ENCODE measurements around the gene TMED7.

TMED7 gene

GRCh38 chr5:115627295-115627865, 1.5 kb upstream of the TMED7 start:
- Histone ChIP-seq H3K9ac (ENCODE audit: low read length) (no peak overlapping the region), H3K4me3 (ENCODE audit: low read depth, low read length) (no peak overlapping the region), H3K27ac (ENCODE audit: low read depth, low read length) (no peak overlapping the region), H3K27me3 (ENCODE audit: control insufficient read depth, insufficient read depth, low read length) (no peaks in the 10 kb centered on the region), H3K36me3 (ENCODE audit: control insufficient read depth, insufficient read depth, low read length) (peaks cover 3% of the 10 kb centered on the region; the same call in 1 of the 2 replicates), H3K4me1 (ENCODE audit: control insufficient read depth, insufficient read depth, low read length) (peaks cover 16% of the 10 kb centered on the region), H3K9me3 (ENCODE audit: control insufficient read depth, insufficient read depth, low read depth, low read length) (no peaks in the 10 kb centered on the region)

GRCh38 chr5:115626445-115626823, 598 bp upstream of the TMED7 start:
- Histone ChIP-seq H3K4me1 (ENCODE audit: control insufficient read depth, insufficient read depth, low read length) (peaks cover 19% of the 10 kb centered on the region), H3K4me3 (ENCODE audit: low read depth, low read length) (peak overlapping the region; percentile 94), H3K36me3 (ENCODE audit: control insufficient read depth, insufficient read depth, low read length) (peaks cover 5% of the 10 kb centered on the region; the same call in 1 of the 2 replicates), H3K27ac (ENCODE audit: low read depth, low read length) (no peak overlapping the region; the same call in 1 of the 2 replicates), H3K27me3 (ENCODE audit: control insufficient read depth, insufficient read depth, low read length) (no peaks in the 10 kb centered on the region), H3K9ac (ENCODE audit: low read length) (peak overlapping the region; percentile 97), H3K9me3 (ENCODE audit: control insufficient read depth, insufficient read depth, low read depth, low read length) (no peaks in the 10 kb centered on the region)

- Histone ChIP-seq H3K4me1 (ENCODE audit: control insufficient read depth, insufficient read depth, low read length) (peaks cover 19% of the 10 kb centered on the region), H3K9ac (ENCODE audit: low read length) (peak overlapping the region; percentile 97), H3K27me3 (ENCODE audit: control insufficient read depth, insufficient read depth, low read length) (no peaks in the 10 kb centered on the region), H3K36me3 (ENCODE audit: control insufficient read depth, insufficient read depth, low read length) (peaks cover 12% of the 10 kb centered on the region), H3K27ac (ENCODE audit: low read depth, low read length) (no peak overlapping the region), H3K9me3 (ENCODE audit: control insufficient read depth, insufficient read depth, low read depth, low read length) (no peaks in the 10 kb centered on the region), H3K4me3 (ENCODE audit: low read depth, low read length) (peak overlapping the region; percentile 94)
Measured at GRCh38 chr5:115624994-115625393, 842 bp downstream of the TMED7 start.

DNA sequence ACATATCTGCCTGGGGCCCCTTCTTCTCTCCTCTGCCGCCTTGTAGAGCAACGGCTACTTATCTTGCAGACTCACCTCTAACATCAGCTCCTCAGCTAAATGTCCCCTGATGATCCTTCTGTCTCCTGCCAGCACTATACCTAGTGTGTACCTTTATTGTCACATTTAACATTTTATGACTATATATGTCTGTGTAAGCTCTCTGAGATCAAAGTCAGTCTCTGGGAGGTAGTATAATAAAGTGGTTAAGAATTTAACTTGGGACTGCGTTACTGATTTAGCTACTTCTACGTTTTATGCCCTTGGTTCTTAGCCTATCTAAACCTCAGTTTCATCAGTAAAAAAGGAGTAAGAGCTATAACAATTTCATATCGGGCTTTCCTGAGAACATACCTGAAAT, 2.2 kb downstream of the TMED7 start:
- peak overlapping the region; percentile 94; the same call in 1 of the 2 replicates for H3K4me3 ChIP-seq (ENCODE audit: low read depth, low read length)
- peaks cover 19% of the 10 kb centered on the region for H3K4me1 ChIP-seq (ENCODE audit: control insufficient read depth, insufficient read depth, low read length)
- no peaks in the 10 kb centered on the region for H3K27me3 ChIP-seq (ENCODE audit: control insufficient read depth, insufficient read depth, low read length)
- H3K9ac ChIP-seq (ENCODE audit: low read length): no peak overlapping the region
- H3K27ac ChIP-seq (ENCODE audit: low read depth, low read length): no peak overlapping the region
- no peaks in the 10 kb centered on the region for H3K9me3 ChIP-seq (ENCODE audit: control insufficient read depth, insufficient read depth, low read depth, low read length)
- peaks cover 26% of the 10 kb centered on the region for H3K36me3 ChIP-seq (ENCODE audit: control insufficient read depth, insufficient read depth, low read length)

- H3K9ac ChIP-seq (ENCODE audit: low read length): no peak overlapping the region
Measured at GRCh38 chr5:115621365-115621900, 4.4 kb downstream of the TMED7 start.

DNA sequence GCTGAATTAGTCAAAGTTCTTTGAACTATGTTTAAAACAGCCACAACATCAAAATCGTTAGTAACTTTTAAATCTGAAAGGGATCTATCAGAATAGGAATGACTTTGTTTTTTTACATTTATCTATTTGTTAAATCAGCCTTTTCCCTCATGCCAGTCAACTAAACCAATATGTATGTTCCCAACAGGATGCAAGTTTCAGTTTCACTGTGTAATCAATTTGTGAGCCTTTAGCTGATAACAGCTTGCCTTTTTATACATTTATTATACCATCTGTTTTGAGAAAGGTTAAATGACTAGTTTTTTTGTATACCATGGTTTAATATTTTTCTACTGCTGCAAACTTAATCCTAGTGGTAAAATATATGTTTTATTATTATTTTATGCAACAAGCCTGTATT, 8.9 kb downstream of the TMED7 start:
- Histone ChIP-seq H3K9me3 (ENCODE audit: control insufficient read depth, insufficient read depth, low read depth, low read length) (no peaks in the 10 kb centered on the region), H3K4me1 (ENCODE audit: control insufficient read depth, insufficient read depth, low read length) (no peaks in the 10 kb centered on the region), H3K36me3 (ENCODE audit: control insufficient read depth, insufficient read depth, low read length) (peaks cover 74% of the 10 kb centered on the region), H3K4me3 (ENCODE audit: low read depth, low read length) (no peak overlapping the region), H3K27me3 (ENCODE audit: control insufficient read depth, insufficient read depth, low read length) (no peaks in the 10 kb centered on the region), H3K9ac (ENCODE audit: low read length) (no peak overlapping the region), H3K27ac (ENCODE audit: low read depth, low read length) (no peak overlapping the region)

More at GRCh38 chr5:115621365-115621900, 4.4 kb downstream of the TMED7 start:
- H3K4me3 ChIP-seq (ENCODE audit: low read depth, low read length): no peak overlapping the region
- H3K9me3 ChIP-seq (ENCODE audit: control insufficient read depth, insufficient read depth, low read depth, low read length): no peaks in the 10 kb centered on the region
- H3K4me1 ChIP-seq (ENCODE audit: control insufficient read depth, insufficient read depth, low read length): peaks cover 19% of the 10 kb centered on the region
- peaks cover 45% of the 10 kb centered on the region for H3K36me3 ChIP-seq (ENCODE audit: control insufficient read depth, insufficient read depth, low read length)
- H3K27ac ChIP-seq (ENCODE audit: low read depth, low read length): no peak overlapping the region
- no peaks in the 10 kb centered on the region for H3K27me3 ChIP-seq (ENCODE audit: control insufficient read depth, insufficient read depth, low read length)

DNA sequence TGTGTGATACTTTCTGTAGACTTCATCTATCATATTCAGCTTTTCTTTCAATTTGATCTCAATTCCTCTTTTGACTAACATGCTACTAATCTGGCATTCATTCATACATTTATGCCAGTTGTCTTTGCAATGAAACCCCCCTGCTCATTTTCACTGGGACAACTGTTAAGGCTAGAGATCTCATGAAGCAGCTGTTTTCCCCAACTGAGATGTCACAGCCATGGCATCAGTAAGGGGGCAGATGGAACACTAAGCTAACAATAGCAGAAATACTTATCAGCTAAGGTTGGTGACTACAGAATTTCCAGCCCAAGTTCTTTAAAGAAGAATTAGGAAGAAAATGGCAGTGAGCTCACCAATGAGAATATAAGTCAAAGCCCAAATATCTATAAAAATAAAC, 9.4 kb downstream of the TMED7 start:
- H3K9me3 ChIP-seq (ENCODE audit: control insufficient read depth, insufficient read depth, low read depth, low read length): no peaks in the 10 kb centered on the region
- H3K36me3 ChIP-seq (ENCODE audit: control insufficient read depth, insufficient read depth, low read length): peaks cover 78% of the 10 kb centered on the region
- H3K27me3 ChIP-seq (ENCODE audit: control insufficient read depth, insufficient read depth, low read length): no peaks in the 10 kb centered on the region
- no peak overlapping the region for H3K4me3 ChIP-seq (ENCODE audit: low read depth, low read length)
- no peak overlapping the region for H3K27ac ChIP-seq (ENCODE audit: low read depth, low read length)
- no peaks in the 10 kb centered on the region for H3K4me1 ChIP-seq (ENCODE audit: control insufficient read depth, insufficient read depth, low read length)
- H3K9ac ChIP-seq (ENCODE audit: low read length): no peak overlapping the region

GRCh38 chr5:115611873-115612272, 14.0 kb downstream of the TMED7 start:
- peaks cover 44% of the 10 kb centered on the region for H3K36me3 ChIP-seq (ENCODE audit: control insufficient read depth, insufficient read depth, low read length)
- no peak overlapping the region for H3K4me3 ChIP-seq (ENCODE audit: low read depth, low read length)
- no peak overlapping the region for H3K27ac ChIP-seq (ENCODE audit: low read depth, low read length)
- H3K4me1 ChIP-seq (ENCODE audit: control insufficient read depth, insufficient read depth, low read length): peaks cover 12% of the 10 kb centered on the region
- no peaks in the 10 kb centered on the region for H3K27me3 ChIP-seq (ENCODE audit: control insufficient read depth, insufficient read depth, low read length)
- no peaks in the 10 kb centered on the region for H3K9me3 ChIP-seq (ENCODE audit: control insufficient read depth, insufficient read depth, low read depth, low read length)
- no peak overlapping the region for H3K9ac ChIP-seq (ENCODE audit: low read length)

DNA sequence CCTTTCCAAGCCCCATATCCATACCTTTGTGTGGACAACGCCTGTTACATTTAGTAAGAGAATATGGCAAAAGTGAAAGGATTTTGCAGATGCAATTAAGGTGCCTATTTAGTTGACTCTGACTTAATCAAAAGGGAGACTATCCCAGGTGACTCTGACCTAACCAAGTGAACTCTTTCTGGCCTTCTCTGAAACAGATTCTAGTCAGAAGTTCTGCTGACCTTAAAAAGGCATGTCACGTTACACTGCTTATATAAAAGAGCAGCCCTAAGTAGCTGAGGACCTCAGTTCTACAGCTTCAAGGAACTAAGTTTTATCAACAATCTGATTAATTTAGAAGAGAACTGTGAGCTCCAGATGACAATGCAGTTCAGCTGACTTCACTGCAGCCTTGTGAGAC, 17.9 kb downstream of the TMED7 start:
- Histone ChIP-seq H3K36me3 (ENCODE audit: control insufficient read depth, insufficient read depth, low read length) (peaks cover 12% of the 10 kb centered on the region; the same call in 1 of the 2 replicates), H3K27me3 (ENCODE audit: control insufficient read depth, insufficient read depth, low read length) (no peaks in the 10 kb centered on the region), H3K4me1 (ENCODE audit: control insufficient read depth, insufficient read depth, low read length) (peaks cover 15% of the 10 kb centered on the region), H3K9me3 (ENCODE audit: control insufficient read depth, insufficient read depth, low read depth, low read length) (no peaks in the 10 kb centered on the region), H3K9ac (ENCODE audit: low read length) (no peak overlapping the region), H3K27ac (ENCODE audit: low read depth, low read length) (peak overlapping the region; percentile 61; the same call in 1 of the 2 replicates), H3K4me3 (ENCODE audit: low read depth, low read length) (no peak overlapping the region)

DNA sequence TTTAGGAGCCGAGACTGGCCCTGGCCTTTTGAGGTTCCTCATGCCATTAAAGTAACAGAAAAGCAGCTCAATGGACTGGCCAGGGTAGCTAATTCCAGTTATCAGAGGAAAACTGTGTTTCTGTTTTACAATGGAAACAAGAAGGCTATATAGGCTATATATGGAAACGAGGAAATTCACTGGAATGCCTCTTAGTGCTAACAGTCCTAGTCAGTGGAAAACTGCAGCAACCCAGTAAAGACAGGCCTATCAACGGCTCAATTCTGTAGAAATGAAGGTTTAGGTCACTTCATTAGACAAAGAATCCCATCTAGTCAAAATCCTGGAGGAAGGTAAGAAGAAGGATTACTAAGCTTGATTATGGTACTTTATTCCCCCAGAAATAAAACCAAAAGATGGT, 20.4 kb downstream of the TMED7 start:
- peaks cover 21% of the 10 kb centered on the region for H3K4me1 ChIP-seq (ENCODE audit: control insufficient read depth, insufficient read depth, low read length)
- no peaks in the 10 kb centered on the region for H3K36me3 ChIP-seq (ENCODE audit: control insufficient read depth, insufficient read depth, low read length)

GRCh38 chr5:115602591-115603125, 23.2 kb downstream of the TMED7 start:
- no peak overlapping the region for H3K9ac ChIP-seq (ENCODE audit: low read length)
- H3K36me3 ChIP-seq (ENCODE audit: control insufficient read depth, insufficient read depth, low read length): no peaks in the 10 kb centered on the region
- no peaks in the 10 kb centered on the region for H3K27me3 ChIP-seq (ENCODE audit: control insufficient read depth, insufficient read depth, low read length)
- peaks cover 18% of the 10 kb centered on the region for H3K4me1 ChIP-seq (ENCODE audit: control insufficient read depth, insufficient read depth, low read length)
- no peaks in the 10 kb centered on the region for H3K9me3 ChIP-seq (ENCODE audit: control insufficient read depth, insufficient read depth, low read depth, low read length)
- H3K27ac ChIP-seq (ENCODE audit: low read depth, low read length): no peak overlapping the region
- H3K4me3 ChIP-seq (ENCODE audit: low read depth, low read length): peak overlapping the region; percentile 63

More for the DNA sequence above, 20.4 kb downstream of the TMED7 start:
- Histone ChIP-seq H3K27me3 (ENCODE audit: control insufficient read depth, insufficient read depth, low read length) (no peaks in the 10 kb centered on the region), H3K27ac (ENCODE audit: low read depth, low read length) (no peak overlapping the region), H3K9me3 (ENCODE audit: control insufficient read depth, insufficient read depth, low read depth, low read length) (no peaks in the 10 kb centered on the region), H3K9ac (ENCODE audit: low read length) (no peak overlapping the region), H3K4me3 (ENCODE audit: low read depth, low read length) (no peak overlapping the region)

Measured in HUES6 (cell line).